ENCODE measurements around the gene ABHD18. TPM values are rescaled to one million over a fixed set of nuclear protein-coding genes. Genes with fewer than 3 reads are reported as not detected.
"Not testable (repeated sequence)": the region's sequence is repeated elsewhere in the genome, so short reads cannot be mapped to it uniquely, and the experiment has no call there.

ABHD18 gene
- total RNA-seq, 1 donor from 2014 or later: 14.7 TPM

DNA sequence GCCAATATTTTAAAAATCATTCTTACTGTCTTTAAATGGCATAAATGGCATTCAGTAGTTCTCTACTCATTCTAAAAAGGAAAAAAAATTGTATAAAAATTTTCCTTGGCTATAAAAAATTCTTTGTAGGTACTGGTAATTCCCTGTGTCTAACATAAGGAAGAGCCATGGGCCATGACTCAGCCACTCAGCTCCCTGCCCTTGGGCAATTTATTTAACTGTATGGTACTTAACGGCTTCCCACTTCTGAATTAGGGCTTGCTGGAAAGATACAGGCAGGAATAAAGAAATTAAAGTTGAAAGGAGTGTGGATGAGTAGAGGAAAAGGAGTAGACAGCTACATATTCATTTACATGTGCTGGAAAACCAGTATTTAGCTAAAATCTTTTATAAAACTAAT lies 30.6 kb downstream of the ABHD18 start:
- Mint-ChIP-seq H3K27ac (no peak overlapping the region), H3K27me3 (ENCODE audit: insufficient read depth, low read depth) (peaks cover 1% of the 10 kb centered on the region), H3K36me3 (peaks cover 33% of the 10 kb centered on the region), H3K4me3 (no peak overlapping the region), H3K4me1 (no peaks in the 10 kb centered on the region), H3K9me3 (peaks cover 16% of the 10 kb centered on the region)
- Histone ChIP-seq H3F3A (ENCODE audit: low read depth) (no peaks in the 10 kb centered on the region), H4K20me1 (ENCODE audit: low read depth) (no peaks in the 10 kb centered on the region), H3K4me3 (no peak overlapping the region), H3K36me3 (peaks cover 10% of the 10 kb centered on the region), H3K4me1 (no peaks in the 10 kb centered on the region), H3K27ac (no peak overlapping the region), H3K9ac (no peak overlapping the region), H2AFZ (replicated peaks) (no peak overlapping the region), H3K9me3 (ENCODE audit: low read depth) (no peaks in the 10 kb centered on the region), H3K4me2 (no peak overlapping the region), H3K27me3 (no peaks in the 10 kb centered on the region), H3K79me2 (ENCODE audit: low read depth) (no peaks in the 10 kb centered on the region)
- TF ChIP-seq, protein P1, sequence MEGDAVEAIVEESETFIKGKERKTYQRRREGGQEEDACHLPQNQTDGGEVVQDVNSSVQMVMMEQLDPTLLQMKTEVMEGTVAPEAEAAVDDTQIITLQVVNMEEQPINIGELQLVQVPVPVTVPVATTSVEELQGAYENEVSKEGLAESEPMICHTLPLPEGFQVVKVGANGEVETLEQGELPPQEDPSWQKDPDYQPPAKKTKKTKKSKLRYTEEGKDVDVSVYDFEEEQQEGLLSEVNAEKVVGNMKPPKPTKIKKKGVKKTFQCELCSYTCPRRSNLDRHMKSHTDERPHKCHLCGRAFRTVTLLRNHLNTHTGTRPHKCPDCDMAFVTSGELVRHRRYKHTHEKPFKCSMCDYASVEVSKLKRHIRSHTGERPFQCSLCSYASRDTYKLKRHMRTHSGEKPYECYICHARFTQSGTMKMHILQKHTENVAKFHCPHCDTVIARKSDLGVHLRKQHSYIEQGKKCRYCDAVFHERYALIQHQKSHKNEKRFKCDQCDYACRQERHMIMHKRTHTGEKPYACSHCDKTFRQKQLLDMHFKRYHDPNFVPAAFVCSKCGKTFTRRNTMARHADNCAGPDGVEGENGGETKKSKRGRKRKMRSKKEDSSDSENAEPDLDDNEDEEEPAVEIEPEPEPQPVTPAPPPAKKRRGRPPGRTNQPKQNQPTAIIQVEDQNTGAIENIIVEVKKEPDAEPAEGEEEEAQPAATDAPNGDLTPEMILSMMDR (IDR thresholded peaks at IDR 0.05): no peak
- TF ChIP-seq EZH2 (IDR thresholded peaks at IDR 0.05): no peak
- no peak for TF ChIP-seq EZH2phosphoT487 (IDR thresholded peaks at IDR 0.05)
- DNase-seq (ENCODE audit: low spot score): no peak

DNA sequence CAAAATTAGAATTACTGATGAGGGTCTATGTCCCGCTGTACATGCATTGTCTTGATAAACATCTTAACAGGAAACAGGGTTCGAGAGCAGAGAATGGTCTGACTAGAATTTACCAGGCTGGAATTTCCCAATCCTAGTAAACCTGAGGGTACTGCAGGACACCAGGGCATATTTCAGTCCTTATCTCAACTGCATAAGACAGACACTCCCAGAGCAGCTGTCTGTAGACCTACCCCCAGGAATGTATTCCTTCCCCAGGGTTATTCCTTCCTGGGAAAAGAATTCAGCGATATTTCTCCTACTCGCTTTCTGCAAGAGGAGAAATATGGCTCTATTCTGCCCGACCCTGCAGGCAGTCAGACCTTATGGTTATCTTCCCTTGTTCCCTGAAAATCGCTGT lies 31.3 kb downstream of the ABHD18 start:
- not testable (repeated sequence) for H4K20me1 ChIP-seq (ENCODE audit: low read depth); H3K27ac ChIP-seq; H3K4me1 Mint-ChIP-seq; H3K79me2 ChIP-seq (ENCODE audit: low read depth); H3K27ac Mint-ChIP-seq; H3K27me3 Mint-ChIP-seq (ENCODE audit: insufficient read depth, low read depth); H3K4me2 ChIP-seq; H3K9me3 ChIP-seq (ENCODE audit: low read depth); H3K9ac ChIP-seq; H3K4me3 ChIP-seq; H3K4me3 Mint-ChIP-seq; H3F3A ChIP-seq (ENCODE audit: low read depth); H3K27me3 ChIP-seq; DNase-seq (ENCODE audit: low spot score); H3K36me3 ChIP-seq; H3K4me1 ChIP-seq; H2AFZ ChIP-seq (replicated peaks)
- Mint-ChIP-seq H3K36me3 (peaks cover 37% of the 10 kb centered on the region), H3K9me3 (peaks cover 16% of the 10 kb centered on the region)

DNA sequence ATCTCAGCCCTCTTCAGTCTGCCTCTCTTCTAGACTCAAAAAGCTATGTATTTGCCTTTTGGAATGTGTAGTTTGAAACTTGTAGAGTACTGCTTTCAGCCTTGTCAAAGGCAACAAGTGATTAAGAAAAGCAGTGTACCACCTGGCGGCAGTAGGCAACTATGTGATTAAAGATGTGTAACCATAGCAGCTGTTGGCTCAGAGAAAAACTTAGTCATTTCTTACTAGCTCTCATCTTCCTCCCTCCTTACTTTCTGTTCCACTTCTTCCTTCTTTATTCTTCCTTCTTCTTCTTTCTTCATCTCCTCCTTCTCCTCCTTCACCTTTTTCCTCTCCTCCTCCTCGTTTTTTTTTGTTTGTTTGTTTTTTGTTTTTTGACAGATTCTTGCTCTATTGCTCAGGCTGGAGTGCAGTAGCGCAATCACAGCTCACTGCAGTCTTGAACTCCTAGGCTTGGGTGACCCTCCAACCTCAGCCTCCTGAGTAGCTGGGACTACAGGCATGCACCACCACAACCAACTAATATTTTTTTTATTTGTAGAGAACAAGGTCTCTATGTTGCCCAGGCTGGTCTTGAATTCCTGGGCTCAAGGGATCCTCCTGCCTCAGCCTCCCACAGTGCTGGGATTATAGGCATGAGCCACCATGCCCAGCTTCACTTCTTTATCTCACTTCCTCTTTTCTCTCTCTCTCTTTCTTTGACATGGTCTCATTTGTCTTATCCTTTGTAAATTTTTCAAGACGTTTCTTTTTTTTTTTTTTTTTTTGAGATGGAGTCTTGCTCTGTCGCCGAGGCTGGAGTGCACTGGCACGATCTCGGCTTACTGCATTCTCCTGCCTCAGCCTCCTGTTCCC lies 32.6 kb downstream of the ABHD18 start:
- H3K27me3 Mint-ChIP-seq (ENCODE audit: insufficient read depth, low read depth): no peaks in the 10 kb centered on the region
- no peak overlapping the region for H3K4me2 ChIP-seq
- no peaks in the 10 kb centered on the region for H3K79me2 ChIP-seq (ENCODE audit: low read depth)
- no peaks in the 10 kb centered on the region for H4K20me1 ChIP-seq (ENCODE audit: low read depth)
- H3K4me1 Mint-ChIP-seq: no peaks in the 10 kb centered on the region
- no peak overlapping the region for H3K9ac ChIP-seq
- DNase-seq (ENCODE audit: low spot score): no peak
- H3K27ac Mint-ChIP-seq: no peak overlapping the region
- H3K4me1 ChIP-seq: no peaks in the 10 kb centered on the region
- H3K9me3 Mint-ChIP-seq: peaks cover 17% of the 10 kb centered on the region
- H3F3A ChIP-seq (ENCODE audit: low read depth): no peaks in the 10 kb centered on the region
- no peaks in the 10 kb centered on the region for H3K9me3 ChIP-seq (ENCODE audit: low read depth)
- H2AFZ ChIP-seq (replicated peaks): no peak overlapping the region
- no peak overlapping the region for H3K4me3 Mint-ChIP-seq
- peaks cover 10% of the 10 kb centered on the region for H3K36me3 ChIP-seq
- H3K27ac ChIP-seq: no peak overlapping the region
- H3K36me3 Mint-ChIP-seq: peaks cover 39% of the 10 kb centered on the region
- no peaks in the 10 kb centered on the region for H3K27me3 ChIP-seq
- TF ChIP-seq, protein P1 (IDR thresholded peaks at IDR 0.05): peak; percentile 4
- TF ChIP-seq EZH2phosphoT487 (IDR thresholded peaks at IDR 0.05) (no peak), EZH2 (IDR thresholded peaks at IDR 0.05) (no peak)
- no peak overlapping the region for H3K4me3 ChIP-seq

DNA sequence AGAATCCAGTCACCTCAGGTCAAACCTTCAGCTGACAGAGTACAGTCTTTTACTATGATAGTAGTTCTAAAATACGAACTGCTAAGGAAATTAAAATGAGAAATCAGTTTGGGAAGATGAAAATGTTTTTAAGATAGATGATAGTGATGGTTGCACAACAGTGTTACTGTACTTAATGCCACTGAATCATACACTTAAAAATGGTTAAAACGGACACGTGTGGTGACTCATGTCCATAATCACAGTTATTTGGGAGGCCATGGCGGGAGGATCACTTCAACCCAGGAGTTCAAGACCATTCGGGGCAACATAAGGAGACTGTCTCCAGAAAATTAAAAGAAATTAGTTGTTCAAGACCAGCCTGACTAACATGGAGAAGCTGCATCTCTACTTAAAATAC lies 41.4 kb downstream of the ABHD18 start:
- peaks cover 2% of the 10 kb centered on the region for H3K9me3 Mint-ChIP-seq
- no peak for DNase-seq (ENCODE audit: low spot score)
- Histone ChIP-seq H3K27ac (no peak overlapping the region), H3K4me3 (no peak overlapping the region), H3K79me2 (ENCODE audit: low read depth) (no peaks in the 10 kb centered on the region), H3K9ac (no peak overlapping the region), H3K9me3 (ENCODE audit: low read depth) (no peaks in the 10 kb centered on the region), H4K20me1 (ENCODE audit: low read depth) (no peaks in the 10 kb centered on the region), H3K4me1 (no peaks in the 10 kb centered on the region), H3K4me2 (no peak overlapping the region), H3K36me3 (no peaks in the 10 kb centered on the region), H2AFZ (replicated peaks) (no peak overlapping the region), H3K27me3 (no peaks in the 10 kb centered on the region), H3F3A (ENCODE audit: low read depth) (no peaks in the 10 kb centered on the region)
- no peak overlapping the region for H3K4me3 Mint-ChIP-seq
- peaks cover 11% of the 10 kb centered on the region for H3K36me3 Mint-ChIP-seq
- no peaks in the 10 kb centered on the region for H3K4me1 Mint-ChIP-seq
- TF ChIP-seq EZH2 (IDR thresholded peaks at IDR 0.05) (no peak), EZH2phosphoT487 (IDR thresholded peaks at IDR 0.05) (no peak)
- TF ChIP-seq, protein P1 (IDR thresholded peaks at IDR 0.05): no peak
- no peak overlapping the region for H3K27ac Mint-ChIP-seq
- no peaks in the 10 kb centered on the region for H3K27me3 Mint-ChIP-seq (ENCODE audit: insufficient read depth, low read depth)

Data from neural progenitor cell (in vitro differentiated cells).